H1 (cell line): ENCODE results near the gene GPR21. TPM values are rescaled to one million over a fixed set of nuclear protein-coding genes. Genes with fewer than 3 reads are reported as not detected.

Experiments
- CTCF ChIA-PET: fragments of 300-600 bp; sonication (Branson Sonifier 250); formaldehyde crosslinking; loops from one replicate; lab custom pipeline; 2021; ENCODE audit not compliant: partially characterized antibody; lab: Charles Lee
- POLR2A ChIA-PET: fragments of 300-600 bp; sonication (Branson Sonifier 250); formaldehyde crosslinking; loops from one replicate; lab custom pipeline; 2021; ENCODE audit warnings: inconsistent platforms; ENCODE audit not compliant: partially characterized antibody; lab: Charles Lee
- DNase-seq, 2 experiments: peaks; one replicate each; pipeline versions ENCODE4 v3.0.0 to v3.0.0-alpha.2; 2010 to 2022; ENCODE audit warnings: low spot score in 2 of 2, low read depth in 1 of 2, mixed read lengths in 1 of 2
- FAIRE-seq: peaks from 2 replicates; lab custom pipeline; 2011; peaks lifted over from hg19 to GRCh38; lab: Jason Lieb, UNC
- H2AFZ ChIP-seq: 2 replicates; pipeline ENCODE4 v1.8.1; 2012; ENCODE audit warnings: low read length, inconsistent platforms
- H2AK5ac ChIP-seq: 2 replicates; pipeline ENCODE4 v1.6.1; 2013; ENCODE audit warnings: low read depth, low read length
- H2BK120ac ChIP-seq: replicated peaks from 2 replicates; pipeline ENCODE3; 2013; ENCODE audit warnings: low read depth, low read length, inconsistent platforms
- H2BK12ac ChIP-seq: 2 replicates; pipeline ENCODE4 v1.6.1; 2013; ENCODE audit warnings: low read depth, low read length
- H2BK15ac ChIP-seq: 2 replicates; pipeline ENCODE4 v1.6.1; 2013; ENCODE audit warnings: low read length
- H2BK20ac ChIP-seq: 2 replicates; pipeline ENCODE4 v1.6.1; 2013; ENCODE audit warnings: low read length
- H2BK5ac ChIP-seq: 2 replicates; pipeline ENCODE4 v1.6.1; 2013; ENCODE audit warnings: low read depth, low read length
- H3K14ac ChIP-seq: 2 replicates; pipeline ENCODE4 v1.6.1; 2013; ENCODE audit warnings: inconsistent platforms; ENCODE audit not compliant: insufficient read length
- H3K18ac ChIP-seq: 2 replicates; pipeline ENCODE4 v1.6.1; 2013; ENCODE audit warnings: low read length; ENCODE audit errors: extremely low read depth
- H3K23ac ChIP-seq: 2 replicates; pipeline ENCODE4 v1.6.1; 2013; ENCODE audit warnings: inconsistent platforms; ENCODE audit not compliant: insufficient read length
- H3K23me2 ChIP-seq: 2 replicates; pipeline ENCODE4 v1.6.1; 2013; ENCODE audit warnings: low read depth, low read length
- H3K27ac ChIP-seq: 2 replicates; pipeline ENCODE4 v1.6.1; 2011; ENCODE audit warnings: low read depth, low read length, inconsistent platforms
- H3K27me3 ChIP-seq, 4 experiments: replicated peaks in 1 of 4; 1 replicate in 1 of 4; 2 replicates in 3 of 4; pipeline versions ENCODE4 v1.6.1 to v1.8.1; 2011 to 2013; ENCODE audit warnings: low read length in 3 of 4, mild to moderate bottlenecking in 3 of 4, inconsistent platforms in 2 of 4, mixed read lengths in 2 of 4, moderate library complexity in 1 of 4; ENCODE audit not compliant: control insufficient read depth in 3 of 4, insufficient read depth in 3 of 4; ENCODE audit errors: extremely low read depth in 1 of 4
- H3K36me3 ChIP-seq, 4 experiments: 2 replicates each; pipeline versions ENCODE4 v1.6.1 to v1.8.1; 2011 to 2013; ENCODE audit warnings: mild to moderate bottlenecking in 4 of 4, low read length in 3 of 4, moderate library complexity in 2 of 4, control low read depth in 1 of 4, inconsistent platforms in 1 of 4; ENCODE audit not compliant: insufficient read depth in 4 of 4, control insufficient read depth in 2 of 4
- H3K4ac ChIP-seq: replicated peaks from 2 replicates; pipeline ENCODE3; 2013; ENCODE audit warnings: low read length, low read depth, mixed read lengths, inconsistent platforms; ENCODE audit not compliant: insufficient read length
- H3K4me1 ChIP-seq, 4 experiments: replicated peaks in 1 of 4; 1 replicate in 1 of 4; 2 replicates in 3 of 4; pipeline versions ENCODE4 v1.6.1 to v1.8.1; 2011 to 2013; ENCODE audit warnings: low read length in 3 of 4, inconsistent platforms in 2 of 4, mixed read lengths in 1 of 4; ENCODE audit not compliant: insufficient read depth in 4 of 4, control insufficient read depth in 3 of 4
- H3K4me2 ChIP-seq, 2 experiments: 2 replicates each; pipeline versions ENCODE4 v1.6.1 to v1.8.1; 2011 to 2013; ENCODE audit warnings: low read depth in 2 of 2, low read length in 2 of 2, control low read depth in 1 of 2, inconsistent platforms in 1 of 2, mild to moderate bottlenecking in 1 of 2; ENCODE audit not compliant: insufficient read depth in 1 of 2
- H3K4me3 ChIP-seq, 4 experiments: fragments of 200-600, 300-600 bp in 1 of 4; sonication (generic), shearing (Covaris generic), sonication (Bioruptor Twin) in 1 of 4; 2 replicates each; pipeline versions ENCODE4 v1.5.1 to v1.8.1; 2011 to 2016; ENCODE audit warnings: low read length in 4 of 4, low read depth in 3 of 4, control low read depth in 2 of 4, inconsistent platforms in 2 of 4, mild to moderate bottlenecking in 2 of 4, mixed read lengths in 1 of 4, moderate library complexity in 1 of 4; ENCODE audit not compliant: insufficient read depth in 2 of 4; ENCODE audit errors: extremely low read depth in 1 of 4
- H3K56ac ChIP-seq: replicated peaks from 2 replicates; pipeline ENCODE3; 2013; ENCODE audit warnings: low read depth, mild to moderate bottlenecking, mixed read lengths, low read length, inconsistent platforms; ENCODE audit not compliant: insufficient read length
- H3K79me1 ChIP-seq: 2 replicates; pipeline ENCODE4 v1.6.1; 2013; ENCODE audit warnings: low read depth, low read length, control low read depth
- H3K79me2 ChIP-seq, 2 experiments: 2 replicates each; pipeline versions ENCODE4 v1.6.1 to v1.8.1; 2012 to 2013; ENCODE audit warnings: low read length in 2 of 2, mild to moderate bottlenecking in 2 of 2, inconsistent platforms in 1 of 2; ENCODE audit not compliant: insufficient read depth in 2 of 2, control insufficient read depth in 1 of 2
- H3K9ac ChIP-seq, 4 experiments: replicated peaks in 1 of 4; 1 replicate in 1 of 4; 2 replicates in 3 of 4; pipeline versions ENCODE4 v1.6.1 to v1.8.1; 2011 to 2013; ENCODE audit warnings: low read depth in 3 of 4, low read length in 3 of 4, control low read depth in 2 of 4, mild to moderate bottlenecking in 2 of 4, moderate library complexity in 2 of 4, inconsistent platforms in 1 of 4; ENCODE audit errors: extremely low read depth in 1 of 4
- H3K9me3 ChIP-seq, 2 experiments: 2 replicates each; pipeline versions ENCODE4 v1.6.1 to v1.8.1; 2012 to 2013; ENCODE audit warnings: mild to moderate bottlenecking in 2 of 2, moderate library complexity in 2 of 2, control low read depth in 1 of 2, inconsistent platforms in 1 of 2, low read depth in 1 of 2, low read length in 1 of 2, mixed read lengths in 1 of 2; ENCODE audit not compliant: insufficient read depth in 2 of 2
- H4K20me1 ChIP-seq, 2 experiments: replicated peaks in 1 of 2; 2 replicates each; pipeline versions ENCODE3 to v1.8.1; 2011 to 2013; ENCODE audit warnings: inconsistent platforms in 2 of 2, low read length in 2 of 2, mild to moderate bottlenecking in 1 of 2; ENCODE audit not compliant: insufficient read depth in 2 of 2, control insufficient read depth in 1 of 2
- H4K5ac ChIP-seq: 2 replicates; pipeline ENCODE4 v1.6.1; 2013; ENCODE audit warnings: low read length, low read depth, mixed read lengths, inconsistent platforms; ENCODE audit not compliant: insufficient read length
- H4K8ac ChIP-seq: 2 replicates; pipeline ENCODE4 v1.8.0; 2013; ENCODE audit warnings: mild to moderate bottlenecking, moderate library complexity, low read length, inconsistent platforms; ENCODE audit not compliant: insufficient read depth; ENCODE audit errors: extremely low read depth
- H4K91ac ChIP-seq: replicated peaks from 2 replicates; pipeline ENCODE3; 2013; ENCODE audit warnings: low read length, mixed read lengths, inconsistent platforms; ENCODE audit not compliant: insufficient read length
- ASH2L ChIP-seq: fragments of 200-600, 300-600 bp; sonication (generic); IDR thresholded peaks from one replicate; pipeline ENCODE4 v1.7.1; 2017; ENCODE audit warnings: low read length
- CHD2 ChIP-seq: IDR thresholded peaks from 2 replicates; pipeline ENCODE4 v1.6.1; 2012; ENCODE audit warnings: low read length, improper control_type of control experiment
- CREB1 ChIP-seq: IDR thresholded peaks from 2 replicates; pipeline ENCODE4 v1.6.1; 2012; ENCODE audit warnings: inconsistent platforms
- EZH2 ChIP-seq: fragments of 200-600 bp; sonication (generic); IDR thresholded peaks from 2 replicates; pipeline ENCODE4 v1.7.1; 2012; ENCODE audit warnings: low read depth, mild to moderate bottlenecking, moderate library complexity, low read length, inconsistent platforms; ENCODE audit not compliant: severe bottlenecking
- HDAC2 ChIP-seq, 2 experiments: fragments of 300-600 bp in 1 of 2; sonication (generic) in 1 of 2; IDR thresholded peaks; 2 replicates each; pipeline ENCODE4 v1.6.1; 2011 to 2012; ENCODE audit warnings: low read depth in 2 of 2, low read length in 2 of 2, mild to moderate bottlenecking in 2 of 2, moderate library complexity in 2 of 2, borderline replicate concordance in 1 of 2, inconsistent platforms in 1 of 2
- KDM5A ChIP-seq: fragments of 200-600 bp; IDR thresholded peaks from 2 replicates; pipeline ENCODE4 v1.7.1; 2012; ENCODE audit warnings: mild to moderate bottlenecking, low read length, inconsistent platforms, mixed read lengths
- MAFK ChIP-seq: IDR thresholded peaks from 2 replicates; pipeline ENCODE4 v1.6.1; 2012; ENCODE audit warnings: low read depth, mild to moderate bottlenecking, improper control_type of control experiment, low read length
- WGBS, 2 experiments: shearing (Covaris generic) in 1 of 2; methylation state at CpG; one replicate each; pipeline versions ENCODE4 v1.1.6 to v1.1.7; 2013 to 2015; ENCODE audit warnings: low lambda C conversion rate in 2 of 2, mixed read lengths in 2 of 2, inconsistent platforms in 1 of 2, low coverage in 1 of 2, missing lambda C conversion rate in 1 of 2; ENCODE audit not compliant: insufficient replicate concordance in 2 of 2, insufficient coverage in 1 of 2, insufficient read length in 1 of 2; ENCODE audit errors: extremely low coverage in 1 of 2, missing lambda C conversion rate in 1 of 2; 5-methylcytosine and 5-hydroxymethylcytosine counted together
- polyA plus RNA-seq, 7 experiments: library from polyadenylated mRNA; depleted of rRNA in 3 of 7; stranded (reverse) in 5 of 7; unstranded in 2 of 7; fragments of >200 nt in 5 of 7; fragments of 200-250 nt in 2 of 7; gene quantifications; 1 replicate in 5 of 7; 2 replicates in 1 of 7; 4 replicates in 1 of 7; pipeline versions ENCODE4 v1.2.1 to v1.2.3, GENCODE V29; 2011 to 2013; ENCODE audit warnings: missing spikeins in 2 of 7, mixed read lengths in 2 of 7
- total RNA-seq: library from RNA; stranded (reverse); fragmentation: NEBNext Ultra II Directional; extraction: Animal tissue kit (Norgen Biotek cat#: 25700); gene quantifications from 2 replicates; pipeline ENCODE4 v1.2.1, GENCODE V29; 2021
- TF ChIP-seq, protein P1 (sequence below), 3 experiments: IDR thresholded peaks; 1 replicate in 2 of 3; 2 replicates in 1 of 3; pipeline versions ENCODE4 v1.5.1 to v1.6.1; 2011; ENCODE audit warnings: low read length in 3 of 3, mild to moderate bottlenecking in 3 of 3, inconsistent platforms in 2 of 3, low read depth in 1 of 3, moderate library complexity in 1 of 3; ENCODE audit not compliant: insufficient read depth in 1 of 3; ENCODE audit errors: control extremely low read depth in 1 of 3
- TF ChIP-seq, protein P2 (sequence below): IDR thresholded peaks from 2 replicates; pipeline ENCODE4 v1.6.1; 2012; ENCODE audit warnings: low read length, inconsistent platforms

Gene GPR21
- total and polyA plus RNA-seq, 2 of the 8 experiments (the other 6 are each of a cell fraction or from before 2014, with no cell fraction given): 0.58 to 0.71 TPM

DNA sequence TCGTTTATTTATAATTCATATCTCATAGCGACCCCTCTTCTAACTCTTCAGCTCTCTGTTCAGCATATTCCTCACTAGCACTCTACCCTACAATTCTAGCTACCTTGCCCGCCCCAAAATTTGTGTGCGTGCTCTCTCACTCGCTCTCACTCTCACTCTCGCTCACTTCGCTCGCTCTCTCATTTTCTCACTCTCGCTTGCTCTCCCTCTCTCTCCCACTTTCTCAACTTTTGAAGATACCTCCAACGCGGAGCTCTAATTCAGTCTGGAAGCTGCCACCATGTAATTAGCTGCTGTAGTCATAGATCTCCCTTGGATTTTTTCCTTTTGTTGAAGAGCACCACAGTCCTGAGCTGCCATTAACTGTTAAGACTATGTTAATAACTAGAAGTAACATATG, 30.4 kb downstream of the GPR21 start:
- H3K56ac ChIP-seq: no peak overlapping the region
- DNase-seq: no peak
- CTCF ChIA-PET: interaction anchor here (0.6 to 2.1 kb wide), 4 partner anchors 20 to 846 kb away, joined by 3 to 6 read pairs (median 3); no protein-coding TSS in a partner anchor
- TF ChIP-seq EZH2: no peak
- TF ChIP-seq HDAC2 (IDR thresholded peaks at IDR 0.05; ENCODE audit: borderline replicate concordance in 1 of 2, low read depth in 2 of 2, low read length in 2 of 2): no peak
- TF ChIP-seq CREB1: no peak
- no peak for TF ChIP-seq KDM5A
- no peak for TF ChIP-seq CHD2
- TF ChIP-seq, protein P1, sequence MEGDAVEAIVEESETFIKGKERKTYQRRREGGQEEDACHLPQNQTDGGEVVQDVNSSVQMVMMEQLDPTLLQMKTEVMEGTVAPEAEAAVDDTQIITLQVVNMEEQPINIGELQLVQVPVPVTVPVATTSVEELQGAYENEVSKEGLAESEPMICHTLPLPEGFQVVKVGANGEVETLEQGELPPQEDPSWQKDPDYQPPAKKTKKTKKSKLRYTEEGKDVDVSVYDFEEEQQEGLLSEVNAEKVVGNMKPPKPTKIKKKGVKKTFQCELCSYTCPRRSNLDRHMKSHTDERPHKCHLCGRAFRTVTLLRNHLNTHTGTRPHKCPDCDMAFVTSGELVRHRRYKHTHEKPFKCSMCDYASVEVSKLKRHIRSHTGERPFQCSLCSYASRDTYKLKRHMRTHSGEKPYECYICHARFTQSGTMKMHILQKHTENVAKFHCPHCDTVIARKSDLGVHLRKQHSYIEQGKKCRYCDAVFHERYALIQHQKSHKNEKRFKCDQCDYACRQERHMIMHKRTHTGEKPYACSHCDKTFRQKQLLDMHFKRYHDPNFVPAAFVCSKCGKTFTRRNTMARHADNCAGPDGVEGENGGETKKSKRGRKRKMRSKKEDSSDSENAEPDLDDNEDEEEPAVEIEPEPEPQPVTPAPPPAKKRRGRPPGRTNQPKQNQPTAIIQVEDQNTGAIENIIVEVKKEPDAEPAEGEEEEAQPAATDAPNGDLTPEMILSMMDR (IDR thresholded peaks at IDR 0.05; ENCODE audit: control extremely low read depth in 1 of 3, insufficient read depth in 1 of 3, low read depth in 1 of 3, low read length in 3 of 3): no peak
- no peak for TF ChIP-seq MAFK
- TF ChIP-seq, protein P2, sequence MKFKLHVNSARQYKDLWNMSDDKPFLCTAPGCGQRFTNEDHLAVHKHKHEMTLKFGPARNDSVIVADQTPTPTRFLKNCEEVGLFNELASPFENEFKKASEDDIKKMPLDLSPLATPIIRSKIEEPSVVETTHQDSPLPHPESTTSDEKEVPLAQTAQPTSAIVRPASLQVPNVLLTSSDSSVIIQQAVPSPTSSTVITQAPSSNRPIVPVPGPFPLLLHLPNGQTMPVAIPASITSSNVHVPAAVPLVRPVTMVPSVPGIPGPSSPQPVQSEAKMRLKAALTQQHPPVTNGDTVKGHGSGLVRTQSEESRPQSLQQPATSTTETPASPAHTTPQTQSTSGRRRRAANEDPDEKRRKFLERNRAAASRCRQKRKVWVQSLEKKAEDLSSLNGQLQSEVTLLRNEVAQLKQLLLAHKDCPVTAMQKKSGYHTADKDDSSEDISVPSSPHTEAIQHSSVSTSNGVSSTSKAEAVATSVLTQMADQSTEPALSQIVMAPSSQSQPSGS: no peak
- no peak for TF ChIP-seq ASH2L

More for the DNA sequence above, 30.4 kb downstream of the GPR21 start:
- H3K14ac ChIP-seq: no peak overlapping the region
- H3K4ac ChIP-seq: no peak overlapping the region
- H2AFZ ChIP-seq: no peak overlapping the region
- no peak overlapping the region for H3K27ac ChIP-seq
- no peak overlapping the region for H2BK15ac ChIP-seq
- peak overlapping the region in 1 of 4 experiments; percentile 53; a peak in 1 of 7 replicates for H3K9ac ChIP-seq
- H2AK5ac ChIP-seq: no peak overlapping the region
- no peaks in the 10 kb centered on the region for H3K27me3 ChIP-seq
- no peak overlapping the region for H4K8ac ChIP-seq
- no peak overlapping the region for H3K4me3 ChIP-seq
- no peak overlapping the region for H2BK12ac ChIP-seq
- H3K79me1 ChIP-seq: no peaks in the 10 kb centered on the region
- H3K18ac ChIP-seq: no peak overlapping the region
- no peak overlapping the region for H3K4me2 ChIP-seq
- H2BK20ac ChIP-seq: no peak overlapping the region
- H3K23ac ChIP-seq: no peak overlapping the region
- POLR2A ChIA-PET: interaction anchor here (0.8 to 1.4 kb wide), 4 partner anchors 9 to 275 kb away, joined by 3 to 6 read pairs (median 4); no protein-coding TSS in a partner anchor
- H3K9me3 ChIP-seq: no peaks in the 10 kb centered on the region
- 88 to 100% methylated on average over 5 to 11 of the region's 11 CpGs for WGBS, 2 experiments
- no peak overlapping the region for H4K91ac ChIP-seq
- no peak for FAIRE-seq
- H3K23me2 ChIP-seq: no peaks in the 10 kb centered on the region
- H3K36me3 ChIP-seq: peaks cover 8 to 25% (median 19%) of the 10 kb centered on the region in 4 experiments; a peak in 7 of 8 replicates
- no peaks in the 10 kb centered on the region for H3K79me2 ChIP-seq
- no peak overlapping the region for H2BK120ac ChIP-seq
- no peak overlapping the region for H2BK5ac ChIP-seq
- peaks cover 0 to under 1% (median 0%) of the 10 kb centered on the region in 4 experiments; a peak in 1 of 7 replicates for H3K4me1 ChIP-seq
- no peak overlapping the region for H4K5ac ChIP-seq
- no peaks in the 10 kb centered on the region for H4K20me1 ChIP-seq
